Measurements from ENCODE around the gene OPA1. TPM values are rescaled to one million over a fixed set of nuclear protein-coding genes. Genes with fewer than 3 reads are reported as not detected.

Gene OPA1
- total RNA-seq, 2 donors from 2014 or later, result 20.8 to 45.8 TPM

DNA sequence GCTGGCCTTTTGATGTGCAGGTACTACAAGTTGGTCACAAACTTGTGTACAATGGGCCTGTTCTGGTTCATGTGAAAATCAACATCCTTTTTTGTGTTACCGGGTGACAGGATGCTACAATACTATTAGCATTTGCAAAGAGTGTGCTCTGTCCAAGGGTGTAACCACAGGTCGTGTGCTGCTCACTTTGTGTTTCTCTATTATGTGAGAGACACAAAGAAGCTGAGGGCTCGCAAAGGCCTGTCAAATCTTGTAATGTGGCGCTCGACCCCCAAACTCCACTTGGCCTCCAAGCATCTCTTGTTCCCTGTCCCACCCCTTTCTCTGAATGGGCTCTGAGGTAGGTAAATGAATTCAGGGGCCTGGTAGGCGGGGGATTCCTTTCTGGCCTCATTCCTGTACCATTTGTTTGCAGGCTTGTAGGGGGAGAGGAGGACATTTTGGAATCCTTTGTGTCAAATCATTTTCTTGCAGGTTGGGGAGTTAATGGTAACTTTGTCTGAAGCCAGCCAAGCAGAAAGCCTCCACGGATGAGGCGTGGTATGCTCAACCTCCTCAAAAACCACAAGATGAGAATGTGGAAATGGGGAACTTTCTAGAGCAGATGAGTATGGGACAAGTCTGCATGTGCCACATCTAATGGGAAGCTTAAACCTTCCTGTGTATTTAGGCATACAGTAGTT is 109.1 kb downstream of the OPA1 start:
- no peaks in the 10 kb centered on the region for H3K4me1 ChIP-seq
- no peaks in the 10 kb centered on the region for H3K9me3 ChIP-seq
- H3K27me3 ChIP-seq, result no peaks in the 10 kb centered on the region
- DNase-seq (no peak), ATAC-seq (no peak)
- no peaks in the 10 kb centered on the region for H3K36me3 ChIP-seq (replicated peaks in 1 of 2; ENCODE audit: insufficient read depth in 1 of 2, low read depth in 2 of 2)
- no peak overlapping the region for H3K27ac ChIP-seq
- intact Hi-C loops (cut with DNase I), result no loop called here
- no peak overlapping the region for H3K4me3 ChIP-seq
- TF ChIP-seq CTCF (IDR thresholded peaks at IDR 0.05) (no peak), POLR2A (IDR thresholded peaks at IDR 0.05) (no peak)
- 90 to 96% methylated on average over 8 of the region's 8 CpGs for WGBS, 2 donors

GRCh38 chr3:193702967-193703366 is 110.0 kb downstream of the OPA1 start:
- WGBS, 2 donors, result 62 to 68% methylated on average over 3 of the region's 3 CpGs
- no peak overlapping the region for H3K4me3 ChIP-seq
- intact Hi-C loops (cut with DNase I), result no loop called here
- no peaks in the 10 kb centered on the region for H3K9me3 ChIP-seq
- no peak for DNase-seq
- ATAC-seq, result no peak
- no peaks in the 10 kb centered on the region for H3K36me3 ChIP-seq (replicated peaks in 1 of 2; ENCODE audit: insufficient read depth in 1 of 2, low read depth in 2 of 2)
- no peaks in the 10 kb centered on the region for H3K4me1 ChIP-seq
- TF ChIP-seq POLR2A (IDR thresholded peaks at IDR 0.05) (no peak), CTCF (IDR thresholded peaks at IDR 0.05) (no peak)
- H3K27ac ChIP-seq, result no peak overlapping the region
- H3K27me3 ChIP-seq, result no peaks in the 10 kb centered on the region

- no peak overlapping the region for H3K4me3 ChIP-seq
- WGBS, 2 donors, result 74 to 80% methylated on average over 5 of the region's 5 CpGs
Measured at GRCh38 chr3:193704431-193704830, 111.4 kb downstream of the OPA1 start.

DNA sequence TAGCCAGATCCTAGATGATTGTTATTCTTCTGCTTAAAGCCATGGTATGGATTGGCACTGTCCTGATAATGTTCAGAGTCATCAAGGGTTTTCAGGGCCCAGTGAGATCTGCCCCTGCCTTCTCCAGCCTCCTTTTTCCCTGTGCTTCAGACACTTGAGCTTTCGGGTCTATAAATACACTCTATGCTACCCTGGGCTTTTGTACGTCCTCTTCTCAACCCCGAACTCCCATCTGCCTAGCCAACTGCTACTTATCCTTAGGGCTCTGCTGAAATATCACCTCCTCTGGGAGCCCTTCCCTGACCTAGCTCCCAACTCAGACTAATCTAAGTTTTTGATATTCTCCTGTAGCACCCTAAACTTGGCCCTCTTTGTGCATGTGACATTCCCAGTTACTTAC is 115.3 kb downstream of the OPA1 start:
- TF ChIP-seq POLR2A (IDR thresholded peaks at IDR 0.05) (no peak), CTCF (IDR thresholded peaks at IDR 0.05) (no peak)
- Histone ChIP-seq H3K4me3 (no peak overlapping the region), H3K9me3 (no peaks in the 10 kb centered on the region), H3K27me3 (no peaks in the 10 kb centered on the region), H3K27ac (no peak overlapping the region), H3K36me3 (replicated peaks in 1 of 2; ENCODE audit: insufficient read depth in 1 of 2, low read depth in 2 of 2) (no peaks in the 10 kb centered on the region), H3K4me1 (no peaks in the 10 kb centered on the region)
- DNase-seq (no peak), ATAC-seq (no peak)
- WGBS, 2 donors, result 80 to 91% methylated on average over 3 of the region's 3 CpGs
- intact Hi-C loops (cut with DNase I), result no loop called here

More at GRCh38 chr3:193704431-193704830, 111.4 kb downstream of the OPA1 start:
- TF ChIP-seq CTCF (IDR thresholded peaks at IDR 0.05), result no peak
- TF ChIP-seq POLR2A (IDR thresholded peaks at IDR 0.05), result no peak
- Histone ChIP-seq H3K4me1 (no peaks in the 10 kb centered on the region), H3K36me3 (replicated peaks in 1 of 2; ENCODE audit: insufficient read depth in 1 of 2, low read depth in 2 of 2) (no peaks in the 10 kb centered on the region), H3K27ac (no peak overlapping the region), H3K27me3 (no peaks in the 10 kb centered on the region), H3K9me3 (no peaks in the 10 kb centered on the region)
- intact Hi-C loops (cut with DNase I), result no loop called here
- DNase-seq (no peak), ATAC-seq (no peak)
